GM18499 (cell line): Measurements from ENCODE around the gene GNG7.
"Not testable (repeated sequence)": the region's sequence is repeated elsewhere in the genome, so short reads cannot be mapped to it uniquely, and the experiment has no call there.

ENCODE experiments used
- ATAC-seq: cut with Tn5 transposase; IDR thresholded peaks from one replicate; pipeline ENCODE4 v1.9.1; 2021; ENCODE audit warnings: moderate number of reproducible peaks; ENCODE audit not compliant: insufficient read depth, unreplicated experiment

Gene GNG7

GRCh38 chr19:2558543-2558942 lies 144.0 kb downstream of the GNG7 start:
- no peak for ATAC-seq

GRCh38 chr19:2558131-2558530 lies 144.4 kb downstream of the GNG7 start:
- not testable (repeated sequence) for ATAC-seq

GRCh38 chr19:2557093-2557440 lies 145.4 kb downstream of the GNG7 start:
- no peak for ATAC-seq

GRCh38 chr19:2556221-2557092 lies 146.0 kb downstream of the GNG7 start:
- ATAC-seq: no peak

- no peak for ATAC-seq
Measured at GRCh38 chr19:2555422-2556220, 146.9 kb downstream of the GNG7 start.

GRCh38 chr19:2554856-2555255 lies 147.6 kb downstream of the GNG7 start:
- ATAC-seq: no peak

GRCh38 chr19:2553510-2553909 lies 149.0 kb downstream of the GNG7 start:
- no peak for ATAC-seq

GRCh38 chr19:2552859-2553258 lies 149.6 kb downstream of the GNG7 start:
- ATAC-seq: peak; percentile 59

GRCh38 chr19:2551864-2552185 lies 150.7 kb downstream of the GNG7 start:
- no peak for ATAC-seq

- ATAC-seq: no peak
Measured at GRCh38 chr19:2551172-2551863, 151.2 kb downstream of the GNG7 start.

- no peak for ATAC-seq
Measured at GRCh38 chr19:2550431-2551171, 151.9 kb downstream of the GNG7 start.

- ATAC-seq: no peak
Measured at GRCh38 chr19:2549701-2550191, 152.7 kb downstream of the GNG7 start.

GRCh38 chr19:2548966-2549365 lies 153.5 kb downstream of the GNG7 start:
- ATAC-seq: no peak

GRCh38 chr19:2547721-2548120 lies 154.8 kb downstream of the GNG7 start:
- ATAC-seq: no peak

- no peak for ATAC-seq
Measured at GRCh38 chr19:2547033-2547680, 155.3 kb downstream of the GNG7 start.

- no peak for ATAC-seq
Measured at GRCh38 chr19:2546128-2547032, 156.1 kb downstream of the GNG7 start.

- not testable (repeated sequence) for ATAC-seq
Measured at GRCh38 chr19:2545416-2546127, 156.9 kb downstream of the GNG7 start.
